Right lobe of liver (tissue), 6 donors: ENCODE data around the gene INPP5A. TPM values are rescaled to one million over a fixed set of nuclear protein-coding genes. Genes with fewer than 3 reads are reported as not detected.

Experiments
- ATAC-seq, 4 donors: fragments of 200-7000 bp; cut with Tn5 transposase; one replicate each; pipeline ENCODE4 v1.9.1; 2020; ENCODE audit warnings: mild to moderate bottlenecking in 4 of 4, moderate library complexity in 4 of 4
- DNase-seq, 3 donors: peaks; one replicate each; pipeline ENCODE4 v3.0.0-alpha.2; 2020
- H3K27ac ChIP-seq, 3 donors: fragments of 200-600 bp; one replicate each; pipeline ENCODE4 v1.8.0; 2022
- H3K27me3 ChIP-seq, 2 donors: fragments of 200-600 bp; one replicate each; pipeline ENCODE4 v1.8.0; 2022
- H3K36me3 ChIP-seq, 4 donors: fragments of 200-600 bp; sonication (generic) in 1 of 4; one replicate each; pipeline versions ENCODE4 v1.5.1 to v1.8.0; 2017 to 2022; ENCODE audit warnings: control low read depth in 1 of 4
- H3K4me1 ChIP-seq, 4 donors: fragments of 200-600 bp; sonication (generic) in 1 of 4; one replicate each; pipeline versions ENCODE4 v1.5.1 to v1.8.0; 2017 to 2022; ENCODE audit warnings: control low read depth in 1 of 4
- H3K4me3 ChIP-seq, 3 donors: fragments of 200-600 bp; one replicate each; pipeline ENCODE4 v1.8.0; 2022
- H3K9me3 ChIP-seq, 4 donors: fragments of 200-600 bp; sonication (generic) in 1 of 4; one replicate each; pipeline versions ENCODE4 v1.5.1 to v1.8.0; 2017 to 2022; ENCODE audit warnings: control low read depth in 1 of 4
- POLR2A ChIP-seq: fragments of 450-650 bp; IDR thresholded peaks from one replicate; pipeline ENCODE4 v1.6.1; 2017; ENCODE audit warnings: antibody characterized with exemption, mild to moderate bottlenecking
- WGBS: methylation state at CpG from one replicate; pipeline ENCODE4 v1.1.6; 2018; ENCODE audit warnings: low coverage, low lambda C conversion rate; ENCODE audit not compliant: insufficient coverage; ENCODE audit errors: missing lambda C conversion rate; 5-methylcytosine and 5-hydroxymethylcytosine counted together
- intact Hi-C, 2 donors: fragments of 100-400 bp; cut with DNase I; formaldehyde crosslinking; loops; one replicate each; pipeline versions ENCODE4 v1.11.2 to v1.14.1; 2022
- total RNA-seq, 6 experiments: library from RNA; depleted of rRNA in 2 of 6; stranded (reverse); fragments of >200 nt in 2 of 6; fragmentation: NEBNext Ultra II Directional in 3 of 6; extraction: Animal tissue kit (Norgen Biotek cat#: 25700) in 3 of 6; gene quantifications; one replicate each; pipeline versions ENCODE4 v1.1.0 to v1.2.4, GENCODE V29; 2016 to 2023
- TF ChIP-seq, protein P1 (sequence below), 4 donors: fragments of 200-600 bp in 3 of 4; fragments of 450-650 bp in 1 of 4; IDR thresholded peaks; one replicate each; pipeline versions ENCODE4 v1.5.1 to v1.8.0; 2016 to 2022; ENCODE audit warnings: antibody characterized with exemption in 4 of 4, mild to moderate bottlenecking in 2 of 4
- donor health status: DM: no; HTN: yes; CAD: no.
- donor health status: DM: no; HTN: no; CAD: no.
- donor health status: DM: no; HTN: no; CAD: no.
- donor health status: DM: no; HTN: yes; CAD: no.
- donor health status: DM: no; HTN: yes; CAD: no.

Gene INPP5A
- total RNA-seq, 6 experiments from 2014 or later, result 12.5 to 24.6 (median 16.9) TPM

GRCh38 chr10:132722394-132723329, 185.1 kb downstream of the INPP5A start:
- H3K36me3 ChIP-seq, result no peaks in the 10 kb centered on the region
- H3K4me1 ChIP-seq, result no peaks in the 10 kb centered on the region
- no peak for ATAC-seq
- DNase-seq, result no peak
- no peaks in the 10 kb centered on the region for H3K9me3 ChIP-seq
- intact Hi-C loops, result no loop called here
- WGBS, result 94% methylated on average over 26 of the region's 48 CpGs
- TF ChIP-seq, protein P1, sequence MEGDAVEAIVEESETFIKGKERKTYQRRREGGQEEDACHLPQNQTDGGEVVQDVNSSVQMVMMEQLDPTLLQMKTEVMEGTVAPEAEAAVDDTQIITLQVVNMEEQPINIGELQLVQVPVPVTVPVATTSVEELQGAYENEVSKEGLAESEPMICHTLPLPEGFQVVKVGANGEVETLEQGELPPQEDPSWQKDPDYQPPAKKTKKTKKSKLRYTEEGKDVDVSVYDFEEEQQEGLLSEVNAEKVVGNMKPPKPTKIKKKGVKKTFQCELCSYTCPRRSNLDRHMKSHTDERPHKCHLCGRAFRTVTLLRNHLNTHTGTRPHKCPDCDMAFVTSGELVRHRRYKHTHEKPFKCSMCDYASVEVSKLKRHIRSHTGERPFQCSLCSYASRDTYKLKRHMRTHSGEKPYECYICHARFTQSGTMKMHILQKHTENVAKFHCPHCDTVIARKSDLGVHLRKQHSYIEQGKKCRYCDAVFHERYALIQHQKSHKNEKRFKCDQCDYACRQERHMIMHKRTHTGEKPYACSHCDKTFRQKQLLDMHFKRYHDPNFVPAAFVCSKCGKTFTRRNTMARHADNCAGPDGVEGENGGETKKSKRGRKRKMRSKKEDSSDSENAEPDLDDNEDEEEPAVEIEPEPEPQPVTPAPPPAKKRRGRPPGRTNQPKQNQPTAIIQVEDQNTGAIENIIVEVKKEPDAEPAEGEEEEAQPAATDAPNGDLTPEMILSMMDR (IDR thresholded peaks at IDR 0.05), result no peak
- TF ChIP-seq POLR2A, result no peak
- no peaks in the 10 kb centered on the region for H3K27me3 ChIP-seq
- H3K27ac ChIP-seq, result no peak overlapping the region
- H3K4me3 ChIP-seq, result no peak overlapping the region

DNA sequence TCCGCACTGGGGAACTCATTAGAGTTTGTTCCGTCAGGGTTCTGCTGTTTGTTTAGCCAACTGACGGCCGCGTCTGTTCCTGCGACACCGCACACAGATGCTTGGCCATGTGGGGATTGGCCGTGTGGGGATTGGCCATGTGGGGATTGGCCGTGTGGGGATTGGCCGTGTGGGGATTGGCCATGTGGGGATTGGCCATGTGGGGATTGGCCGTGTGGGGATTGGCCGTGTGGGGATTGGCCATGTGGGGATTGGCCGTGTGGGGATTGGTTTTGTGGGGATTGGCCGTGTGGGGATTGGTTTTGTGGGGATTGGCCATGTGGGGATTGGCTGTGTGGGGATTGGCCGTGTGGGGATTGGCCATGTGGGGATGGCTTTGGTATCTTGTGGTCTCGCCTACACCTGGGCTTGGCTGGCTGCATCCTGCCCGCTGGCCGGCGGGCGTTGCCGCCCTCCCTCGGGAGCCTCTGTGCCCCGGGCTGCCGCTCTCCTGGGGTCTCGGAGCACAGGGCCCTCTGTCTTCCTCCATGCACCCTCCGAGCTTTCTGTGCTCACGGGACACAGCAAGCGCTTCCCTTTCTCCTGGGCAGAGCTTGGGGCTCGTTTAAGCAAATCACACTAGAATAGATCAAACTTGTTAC, 185.9 kb downstream of the INPP5A start:
- H3K27me3 ChIP-seq, result no peaks in the 10 kb centered on the region
- TF ChIP-seq, protein P1 (IDR thresholded peaks at IDR 0.05), result no peak
- TF ChIP-seq POLR2A, result no peak
- H3K4me1 ChIP-seq, result no peaks in the 10 kb centered on the region
- WGBS, result 91% methylated on average over 15 of the region's 29 CpGs
- peaks cover 0 to 4% (median 0%) of the 10 kb centered on the region in 4 donors for H3K36me3 ChIP-seq
- H3K4me3 ChIP-seq, result no peak overlapping the region
- no peak for ATAC-seq
- no peak overlapping the region for H3K27ac ChIP-seq
- no peaks in the 10 kb centered on the region for H3K9me3 ChIP-seq
- intact Hi-C loops, result no loop called here
- DNase-seq, result no peak

- DNase-seq, result no peak
- no peaks in the 10 kb centered on the region for H3K9me3 ChIP-seq
- intact Hi-C loops, result no loop called here
- no peaks in the 10 kb centered on the region for H3K4me1 ChIP-seq
- peaks cover 0 to 4% (median 0%) of the 10 kb centered on the region in 4 donors for H3K36me3 ChIP-seq
- no peak overlapping the region for H3K27ac ChIP-seq
- no peak for TF ChIP-seq POLR2A
- TF ChIP-seq, protein P1 (IDR thresholded peaks at IDR 0.05), result no peak
- no CpG with 5 or more reads among the region's 9 CpGs for WGBS
- H3K27me3 ChIP-seq, result no peaks in the 10 kb centered on the region
- H3K4me3 ChIP-seq, result no peak overlapping the region
- ATAC-seq, result no peak
Measured at GRCh38 chr10:132724446-132724845, 186.9 kb downstream of the INPP5A start.

GRCh38 chr10:132725202-132725601, 187.6 kb downstream of the INPP5A start:
- DNase-seq (no peak), ATAC-seq (no peak)
- Histone ChIP-seq H3K27me3 (no peaks in the 10 kb centered on the region), H3K9me3 (no peaks in the 10 kb centered on the region), H3K27ac (no peak overlapping the region), H3K4me1 (no peaks in the 10 kb centered on the region), H3K36me3 (peaks cover 0 to 4% (median 0%) of the 10 kb centered on the region in 4 donors), H3K4me3 (no peak overlapping the region)
- 100% methylated on average over 3 of the region's 16 CpGs for WGBS
- intact Hi-C loops, result no loop called here
- TF ChIP-seq, protein P1 (IDR thresholded peaks at IDR 0.05), result no peak
- no peak for TF ChIP-seq POLR2A
